Neuronal stem cell (in vitro differentiated cells): Measurements from ENCODE around the gene SPATS2.
A peak's percentile ranks its signal among the peaks of the same experiment; 100 is the strongest.

Source experiments
- DNase-seq: peaks from one replicate; pipeline ENCODE4 v3.0.0-alpha.2; 2013; ENCODE audit warnings: low spot score
- H2AFZ ChIP-seq: one replicate; pipeline ENCODE4 v1.6.1; 2013; ENCODE audit warnings: mild to moderate bottlenecking, low read length, inconsistent platforms
- H2AK5ac ChIP-seq: 2 replicates; pipeline ENCODE4 v1.6.1; 2013; ENCODE audit warnings: low read depth, mild to moderate bottlenecking, inconsistent platforms, low read length, moderate library complexity, mixed read lengths
- H2BK120ac ChIP-seq: 2 replicates; pipeline ENCODE4 v1.6.1; 2013; ENCODE audit warnings: low read depth, mild to moderate bottlenecking, inconsistent platforms, low read length, moderate library complexity, mixed read lengths
- H2BK12ac ChIP-seq: one replicate; pipeline ENCODE4 v1.6.1; 2013; ENCODE audit warnings: low read length, inconsistent platforms
- H2BK15ac ChIP-seq: 2 replicates; pipeline ENCODE4 v1.6.1; 2013; ENCODE audit warnings: mild to moderate bottlenecking, low read length, inconsistent platforms, mixed read lengths
- H2BK5ac ChIP-seq: one replicate; pipeline ENCODE4 v1.6.1; 2013; ENCODE audit warnings: inconsistent platforms, mild to moderate bottlenecking, low read length, moderate library complexity
- H3K14ac ChIP-seq: one replicate; pipeline ENCODE4 v1.6.1; 2013; ENCODE audit warnings: low read length, inconsistent platforms
- H3K18ac ChIP-seq: 2 replicates; pipeline ENCODE4 v1.6.1; 2013; ENCODE audit warnings: low read length, inconsistent platforms
- H3K23ac ChIP-seq: 2 replicates; pipeline ENCODE4 v1.6.1; 2013; ENCODE audit warnings: low read depth, mild to moderate bottlenecking, mixed read lengths, low read length, inconsistent platforms; ENCODE audit not compliant: poor library complexity
- H3K27ac ChIP-seq: replicated peaks from 3 replicates; pipeline ENCODE4 v1.5.1; 2013; ENCODE audit warnings: low read length, inconsistent platforms
- H3K27me3 ChIP-seq, 3 experiments: 2 replicates each; pipeline ENCODE4 v1.6.1; 2013; ENCODE audit warnings: low read length in 3 of 3, mild to moderate bottlenecking in 2 of 3, inconsistent platforms in 1 of 3, low read depth in 1 of 3, mixed read lengths in 1 of 3, moderate library complexity in 1 of 3; ENCODE audit not compliant: control insufficient read depth in 3 of 3, insufficient read depth in 3 of 3
- H3K36me3 ChIP-seq, 2 donors: replicated peaks in 1 of 2; 2 replicates each; pipeline ENCODE4 v1.6.1; 2013; ENCODE audit warnings: low read length in 2 of 2; ENCODE audit not compliant: control insufficient read depth in 2 of 2, insufficient read depth in 2 of 2
- H3K4ac ChIP-seq: 2 replicates; pipeline ENCODE4 v1.6.1; 2013; ENCODE audit warnings: inconsistent platforms, mild to moderate bottlenecking, low read length, moderate library complexity
- H3K4me1 ChIP-seq, 2 donors: 1 replicate in 1 of 2; 2 replicates in 1 of 2; pipeline ENCODE4 v1.6.1; 2013; ENCODE audit warnings: low read length in 2 of 2, low read depth in 1 of 2; ENCODE audit not compliant: control insufficient read depth in 2 of 2, insufficient read depth in 1 of 2
- H3K4me2 ChIP-seq: one replicate; pipeline ENCODE4 v1.6.1; 2013; ENCODE audit warnings: mild to moderate bottlenecking, low read length, inconsistent platforms; ENCODE audit not compliant: insufficient read depth, poor library complexity, severe bottlenecking
- H3K4me3 ChIP-seq, 2 donors: 2 replicates each; pipeline ENCODE4 v1.5.1; 2013; ENCODE audit warnings: low read length in 2 of 2, mild to moderate bottlenecking in 2 of 2, inconsistent platforms in 1 of 2, moderate library complexity in 1 of 2
- H3K79me1 ChIP-seq: one replicate; pipeline ENCODE4 v1.6.1; 2013; ENCODE audit warnings: low read depth, mild to moderate bottlenecking, inconsistent platforms, low read length, moderate library complexity
- H3K9ac ChIP-seq: one replicate; pipeline ENCODE4 v1.6.1; 2013; ENCODE audit warnings: mild to moderate bottlenecking, low read depth, low read length, inconsistent platforms; ENCODE audit not compliant: poor library complexity
- H3K9me3 ChIP-seq, 2 donors: replicated peaks in 1 of 2; 2 replicates each; pipeline versions ENCODE3 to v1.6.1; 2013; ENCODE audit warnings: low read length in 2 of 2, mild to moderate bottlenecking in 2 of 2, inconsistent platforms in 1 of 2, low read depth in 1 of 2, mixed read lengths in 1 of 2, moderate library complexity in 1 of 2; ENCODE audit not compliant: control insufficient read depth in 2 of 2, insufficient read depth in 1 of 2
- H4K8ac ChIP-seq: one replicate; pipeline ENCODE4 v1.6.1; 2013; ENCODE audit warnings: low read depth, mild to moderate bottlenecking, inconsistent platforms, low read length, moderate library complexity
- H4K91ac ChIP-seq: one replicate; pipeline ENCODE4 v1.6.1; 2013; ENCODE audit warnings: low read length, low read depth, mild to moderate bottlenecking, inconsistent platforms; ENCODE audit not compliant: poor library complexity
- WGBS, 2 donors: extraction: QIAGEN DNeasy Blood & Tissue Kit; methylation state at CpG; one replicate each; pipeline ENCODE4 v1.1.7; 2013; ENCODE audit warnings: missing lambda C conversion rate in 2 of 2, mixed read lengths in 1 of 2; ENCODE audit not compliant: insufficient read length in 2 of 2, insufficient replicate concordance in 1 of 2; ENCODE audit errors: extremely low coverage in 2 of 2; 5-methylcytosine and 5-hydroxymethylcytosine counted together

The SPATS2 gene

DNA sequence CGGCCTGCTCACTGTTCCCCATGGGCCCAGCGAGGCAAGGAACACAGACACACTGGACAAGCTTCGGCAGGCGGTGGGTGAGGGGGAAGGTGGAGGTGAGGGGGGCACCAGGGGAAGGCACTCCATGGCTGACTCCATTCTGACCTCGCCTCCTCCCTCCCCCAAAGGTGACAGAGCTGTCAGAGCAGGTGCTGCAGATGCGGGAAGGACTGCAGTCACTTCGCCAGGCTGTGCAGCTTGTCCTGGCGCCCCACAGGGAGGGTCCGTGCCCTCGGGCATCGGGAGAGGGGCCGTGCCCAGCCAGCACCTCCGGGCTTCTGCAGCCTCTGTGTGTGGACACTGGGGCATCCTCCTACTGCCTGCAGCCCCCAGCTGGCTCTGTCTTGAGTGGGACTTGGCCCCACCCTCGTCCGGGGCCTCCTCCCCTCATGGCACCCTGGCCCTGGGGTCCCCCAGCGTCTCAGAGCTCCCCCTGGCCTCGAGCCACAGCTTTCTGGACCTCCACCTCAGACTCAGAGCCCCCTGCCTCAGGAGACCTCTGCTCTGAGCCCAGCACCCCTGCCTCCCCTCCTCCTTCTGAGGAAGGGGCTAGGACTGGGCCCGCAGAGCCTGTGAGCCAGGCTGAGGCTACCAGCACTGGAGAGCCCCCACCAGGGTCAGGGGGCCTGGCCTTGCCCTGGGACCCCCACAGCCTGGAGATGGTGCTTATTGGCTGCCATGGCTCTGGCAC, 190.1 kb downstream of the SPATS2 start:
- H3K36me3 ChIP-seq, result peaks cover 54 to 63% of the 10 kb centered on the region in 2 donors

GRCh38 chr12:49557917-49558215, 190.6 kb downstream of the SPATS2 start:
- Histone ChIP-seq H2BK5ac (no peak overlapping the region), H3K4ac (no peak overlapping the region), H3K79me1 (peaks cover 6% of the 10 kb centered on the region), H3K4me2 (no peak overlapping the region), H2AK5ac (no peak overlapping the region), H3K9ac (no peak overlapping the region), H3K9me3 (no peaks in the 10 kb centered on the region), H4K91ac (no peak overlapping the region), H4K8ac (no peak overlapping the region), H3K4me3 (no peak overlapping the region), H2BK120ac (no peak overlapping the region), H2BK12ac (peak overlapping the region; percentile 22), H3K18ac (no peak overlapping the region), H2AFZ (no peak overlapping the region), H3K23ac (peak overlapping the region; percentile 55), H3K27me3 (peaks cover 0 to 4% (median 0%) of the 10 kb centered on the region in 3 experiments), H2BK15ac (no peak overlapping the region), H3K4me1 (peaks cover 0 to 4% of the 10 kb centered on the region in 2 donors), H3K36me3 (peaks cover 57 to 68% of the 10 kb centered on the region in 2 donors), H3K27ac (no peak overlapping the region), H3K14ac (no peak overlapping the region)
- DNase-seq, result no peak
- WGBS, 2 donors, result no CpG with 5 or more reads among the region's 7 CpGs

More for the DNA sequence above, 190.1 kb downstream of the SPATS2 start:
- no peak overlapping the region for H2BK5ac ChIP-seq
- H3K23ac ChIP-seq, result peak overlapping the region; percentile 55
- H3K9me3 ChIP-seq, result no peaks in the 10 kb centered on the region
- H3K4me2 ChIP-seq, result no peak overlapping the region
- no peak overlapping the region for H3K14ac ChIP-seq
- no peak overlapping the region for H3K27ac ChIP-seq
- peaks cover 0 to 7% (median 0%) of the 10 kb centered on the region in 3 experiments for H3K27me3 ChIP-seq
- peak overlapping the region; percentile 22 for H2BK12ac ChIP-seq
- H2AK5ac ChIP-seq, result no peak overlapping the region
- no peak overlapping the region for H4K8ac ChIP-seq
- H2BK15ac ChIP-seq, result no peak overlapping the region
- H3K4me1 ChIP-seq, result peaks cover 0 to 4% of the 10 kb centered on the region in 2 donors
- H2BK120ac ChIP-seq, result no peak overlapping the region
- no peak overlapping the region for H3K4me3 ChIP-seq
- H3K79me1 ChIP-seq, result peaks cover 6% of the 10 kb centered on the region
- no peak overlapping the region for H3K18ac ChIP-seq
- DNase-seq, result no peak
- no CpG with 5 or more reads among the region's 18 CpGs for WGBS, 2 donors
- no peak overlapping the region for H3K4ac ChIP-seq
- no peak overlapping the region for H4K91ac ChIP-seq
- H3K9ac ChIP-seq, result no peak overlapping the region
- no peak overlapping the region for H2AFZ ChIP-seq

GRCh38 chr12:49558526-49558925, 191.3 kb downstream of the SPATS2 start:
- Histone ChIP-seq H3K14ac (no peak overlapping the region), H2AFZ (no peak overlapping the region), H3K4me1 (peaks cover 0 to 4% of the 10 kb centered on the region in 2 donors), H3K79me1 (peaks cover 6% of the 10 kb centered on the region), H3K36me3 (peaks cover 64 to 74% of the 10 kb centered on the region in 2 donors), H3K23ac (no peak overlapping the region), H2BK15ac (no peak overlapping the region), H3K9ac (no peak overlapping the region), H3K4me3 (no peak overlapping the region), H2AK5ac (no peak overlapping the region), H3K4ac (no peak overlapping the region), H2BK12ac (no peak overlapping the region), H3K27ac (no peak overlapping the region), H3K9me3 (no peaks in the 10 kb centered on the region), H3K18ac (no peak overlapping the region), H4K91ac (no peak overlapping the region), H3K4me2 (no peak overlapping the region), H2BK120ac (no peak overlapping the region), H2BK5ac (no peak overlapping the region), H3K27me3 (no peaks in the 10 kb centered on the region), H4K8ac (no peak overlapping the region)
- no peak for DNase-seq
- WGBS, 2 donors, result no CpG with 5 or more reads among the region's 13 CpGs

DNA sequence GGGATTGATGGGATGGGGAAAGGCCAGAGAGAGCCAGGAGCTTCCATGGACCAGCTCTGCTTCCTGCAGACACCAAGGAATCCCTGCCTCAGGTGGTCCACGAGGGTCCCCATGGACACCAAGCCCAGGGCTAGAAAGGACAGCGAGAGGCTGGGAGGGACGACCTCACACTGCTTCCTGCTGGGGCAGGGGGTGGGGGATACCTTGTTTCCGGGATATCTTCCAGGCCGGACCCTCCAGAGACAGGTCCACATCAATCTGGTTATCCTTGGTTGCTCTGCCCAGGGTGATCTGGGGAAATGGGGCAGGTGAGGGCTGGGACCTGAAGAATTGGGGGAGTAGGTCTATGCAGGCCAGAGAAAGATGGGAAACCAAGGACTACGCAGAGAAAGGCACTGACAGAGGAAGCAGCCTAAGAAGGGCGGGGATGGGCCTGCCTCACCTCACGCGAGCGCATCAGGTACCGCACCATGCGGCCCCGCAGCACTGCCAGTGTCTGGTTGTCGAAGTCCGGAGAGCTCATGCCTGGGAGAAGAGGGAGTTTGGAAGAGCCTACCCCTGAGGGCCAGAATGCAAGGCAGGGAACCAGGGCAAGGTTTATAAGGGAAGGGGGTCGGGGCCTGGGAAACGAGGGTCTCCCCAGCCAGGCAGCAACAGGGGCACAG, 191.9 kb downstream of the SPATS2 start:
- Histone ChIP-seq H2AFZ (no peak overlapping the region), H2BK5ac (no peak overlapping the region), H4K91ac (no peak overlapping the region), H2BK12ac (no peak overlapping the region), H4K8ac (no peak overlapping the region), H3K9ac (no peak overlapping the region), H2AK5ac (no peak overlapping the region), H3K4ac (no peak overlapping the region), H3K4me2 (no peak overlapping the region), H3K23ac (no peak overlapping the region), H3K14ac (no peak overlapping the region), H3K27ac (no peak overlapping the region), H2BK15ac (no peak overlapping the region), H3K79me1 (peaks cover 6% of the 10 kb centered on the region), H3K9me3 (no peaks in the 10 kb centered on the region), H3K27me3 (no peaks in the 10 kb centered on the region), H3K4me1 (peaks cover 0 to 2% of the 10 kb centered on the region in 2 donors), H3K4me3 (no peak overlapping the region), H3K36me3 (peaks cover 69 to 81% of the 10 kb centered on the region in 2 donors), H3K18ac (no peak overlapping the region), H2BK120ac (no peak overlapping the region)
- no CpG with 5 or more reads among the region's 17 CpGs for WGBS, 2 donors
- DNase-seq, result no peak
